AG04449 (cell line): ENCODE data around the gene RASGRP4.
"Not testable (repeated sequence)": the region's sequence is repeated elsewhere in the genome, so short reads cannot be mapped to it uniquely, and the experiment has no call there.

Experiments used
- CTCF ChIA-PET: fragments of 350-600 bp; formaldehyde crosslinking; extraction: SDS; loops from one replicate; lab custom pipeline; 2021; ENCODE audit warnings: antibody characterized with exemption; lab: Yijun Ruan, JAX
- POLR2A ChIA-PET: fragments of 400-600, 350-600 bp; formaldehyde crosslinking; extraction: SDS; loops from one replicate; lab custom pipeline; 2020; ENCODE audit warnings: antibody characterized with exemption, inconsistent platforms; lab: Yijun Ruan, JAX
- DNase-seq: peaks from one replicate; pipeline ENCODE4 v3.0.0-alpha.2; 2010; ENCODE audit warnings: low read depth, low spot score
- H3K4me3 ChIP-seq: 2 replicates; pipeline ENCODE4 v1.5.1; 2011; ENCODE audit warnings: low read depth, mild to moderate bottlenecking, control low read depth, low read length
- CTCF ChIP-seq: IDR thresholded peaks from one replicate; pipeline ENCODE4 v1.5.1; 2011; ENCODE audit warnings: mild to moderate bottlenecking, moderate library complexity, low read length, control low read depth, inconsistent platforms; ENCODE audit not compliant: insufficient read depth; ENCODE audit errors: missing control alignments

RASGRP4 gene

GRCh38 chr19:38433268-38433733 is 7.3 kb upstream of the RASGRP4 start, which contains the start of gene RYR1:
RYR1 (plus strand) TSS chr19:38433691; CDS start chr19:38433830, 139 bp downstream.
- ChIA-PET POLR2A (no interaction called here), CTCF (no interaction called here)
- TF ChIP-seq CTCF: no peak
- DNase-seq: no peak
- no peak within 1 kb of the TSS for H3K4me3 ChIP-seq

- DNase-seq: no peak
- POLR2A ChIA-PET: no interaction called here
- CTCF ChIA-PET: no interaction called here
- no peak for TF ChIP-seq CTCF
- H3K4me3 ChIP-seq: no peak overlapping the region
Observed at GRCh38 chr19:38430931-38431330, 4.9 kb upstream of the RASGRP4 start.

- no peak for DNase-seq
- H3K4me3 ChIP-seq: no peak overlapping the region
- ChIA-PET POLR2A (no interaction called here), CTCF (no interaction called here)
- no peak for TF ChIP-seq CTCF
Observed at GRCh38 chr19:38429811-38430156, 3.8 kb upstream of the RASGRP4 start.

- no peak for TF ChIP-seq CTCF
- POLR2A ChIA-PET: no interaction called here
- no peak for DNase-seq
- H3K4me3 ChIP-seq: no peak overlapping the region
- CTCF ChIA-PET: no interaction called here
Observed at GRCh38 chr19:38429055-38429810, 3.2 kb upstream of the RASGRP4 start.

- DNase-seq, POLR2A ChIA-PET, CTCF ChIA-PET, H3K4me3 ChIP-seq: not testable (repeated sequence)
Observed at GRCh38 chr19:38427035-38427677, 1.1 kb upstream of the RASGRP4 start.

- TF ChIP-seq CTCF: no peak
Observed at GRCh38 chr19:38425222-38425809, 703 bp downstream of the RASGRP4 start.

More at GRCh38 chr19:38425222-38425809, 703 bp downstream of the RASGRP4 start:
- no peak overlapping the region for H3K4me3 ChIP-seq
- CTCF ChIA-PET: interaction anchor here (1.2 to 1.8 kb wide), 2 partner anchors 22 to 29 kb away, joined by 3 to 7 read pairs; partner anchors contain the start of gene FAM98C
- DNase-seq: no peak
- POLR2A ChIA-PET: no interaction called here
